IPS-NIHi7 (cell line): ENCODE data around the gene PCSK2.

Experiments used
- DNase-seq: peaks from one replicate; pipeline ENCODE4 v3.0.0; 2012; ENCODE audit warnings: mixed read lengths; ENCODE audit errors: extremely low spot score

PCSK2 gene

DNA sequence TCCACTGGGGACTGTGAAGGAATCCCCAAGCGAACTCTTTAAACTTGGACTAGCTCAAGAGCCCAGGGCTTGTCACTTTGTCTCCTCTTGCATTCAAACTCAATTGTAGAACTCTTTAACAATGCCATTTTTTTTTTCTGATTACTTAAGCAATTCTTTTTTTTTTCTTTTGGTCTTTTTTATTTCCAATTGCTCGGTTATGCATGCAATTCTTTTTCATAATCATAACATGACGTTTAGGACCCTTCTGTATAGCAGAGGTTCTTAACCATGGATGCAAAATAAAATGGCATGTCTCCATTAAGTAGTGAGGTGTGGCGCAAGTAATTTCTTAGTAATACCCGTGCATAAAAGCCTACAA is 304.8 kb downstream of the PCSK2 start:
- DNase-seq: no peak

DNA sequence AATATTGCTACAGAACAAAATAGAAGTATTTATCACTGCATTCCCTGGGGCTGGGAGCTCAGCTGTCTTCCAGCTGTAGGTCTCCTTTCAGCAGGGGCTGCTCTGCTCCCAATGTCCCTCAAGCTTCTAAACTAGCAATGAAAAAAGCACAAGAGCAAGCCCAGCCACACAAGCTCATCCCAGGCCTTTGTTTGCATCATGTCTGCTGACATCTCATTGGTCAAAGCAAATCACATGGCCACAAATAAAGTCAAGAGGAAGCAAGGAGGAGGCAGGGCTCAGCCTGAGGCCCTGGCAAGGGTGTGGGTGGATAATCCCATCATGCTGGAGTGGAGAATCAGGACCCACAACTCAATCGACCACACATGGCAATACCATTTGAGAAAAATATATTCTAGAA is 306.6 kb downstream of the PCSK2 start:
- peak; percentile 77 for DNase-seq

DNA sequence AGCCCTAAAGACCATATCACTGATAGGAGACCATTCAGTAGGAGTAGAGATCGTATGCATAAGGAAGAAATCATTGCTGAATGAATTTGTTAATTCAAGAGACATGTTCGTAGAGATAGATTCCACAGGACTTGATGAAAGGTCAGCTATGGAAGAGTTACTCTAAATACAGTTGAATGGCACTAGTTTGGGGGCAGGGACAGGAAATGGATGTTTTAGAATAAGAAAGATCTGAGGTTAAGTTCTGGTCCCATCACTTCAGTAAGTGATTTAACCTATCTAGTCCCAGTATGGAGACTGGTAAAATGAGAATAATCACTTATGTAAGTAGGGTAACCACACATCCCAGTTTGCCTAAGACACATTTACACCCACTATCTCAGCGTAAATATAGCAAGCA is 307.2 kb downstream of the PCSK2 start:
- no peak for DNase-seq
